ENCODE data around the gene RTN1.

Gene RTN1

DNA sequence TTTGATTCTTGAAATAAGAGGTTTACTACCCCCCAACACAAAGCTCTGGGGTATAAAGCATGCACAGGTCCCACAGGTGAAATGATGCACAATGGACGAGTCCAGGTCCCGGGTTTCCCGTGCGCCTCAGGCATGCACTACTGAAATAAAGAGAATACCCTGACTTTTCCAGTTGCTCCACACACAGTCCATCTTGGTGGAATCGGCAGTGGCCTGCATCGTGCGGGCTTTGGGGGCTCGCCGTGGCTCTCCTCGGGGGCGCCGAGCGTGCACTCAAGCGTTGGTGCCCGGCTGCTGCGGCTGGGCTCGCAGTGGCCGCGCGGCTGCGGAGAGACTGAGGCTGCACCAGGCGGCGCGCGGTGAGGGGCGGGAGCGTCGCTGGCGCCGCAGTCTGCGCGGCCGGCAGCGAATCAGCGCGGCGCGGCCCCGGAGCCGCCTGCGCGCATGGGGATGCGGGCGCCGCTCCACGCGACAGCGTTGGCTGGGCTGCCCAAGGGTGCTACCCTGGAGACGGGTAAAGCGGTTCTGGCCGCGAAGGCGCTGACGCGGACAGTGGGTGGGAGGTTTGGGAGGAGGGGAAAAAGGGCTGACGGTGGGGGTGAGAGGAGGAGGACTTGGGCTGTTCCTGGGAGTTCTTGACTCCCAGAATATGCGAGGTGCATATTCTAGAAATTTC lies 240.2 kb downstream of the RTN1 start:
- H3K4me3 ChIP-seq (replicated peaks; ENCODE audit: low read depth, low read length): no peak overlapping the region
- TF ChIP-seq CTCF (IDR thresholded peaks at IDR 0.05; ENCODE audit: low read depth, low read length, missing control alignments): no peak
- no peak for DNase-seq (ENCODE audit: extremely low read depth, low read depth)

- no peak for DNase-seq (ENCODE audit: extremely low read depth, low read depth)
- H3K4me3 ChIP-seq (replicated peaks; ENCODE audit: low read depth, low read length): no peak overlapping the region
- TF ChIP-seq CTCF (IDR thresholded peaks at IDR 0.05; ENCODE audit: low read depth, low read length, missing control alignments): no peak
Measured at GRCh38 chr14:59629444-59630287, 240.9 kb downstream of the RTN1 start.

DNA sequence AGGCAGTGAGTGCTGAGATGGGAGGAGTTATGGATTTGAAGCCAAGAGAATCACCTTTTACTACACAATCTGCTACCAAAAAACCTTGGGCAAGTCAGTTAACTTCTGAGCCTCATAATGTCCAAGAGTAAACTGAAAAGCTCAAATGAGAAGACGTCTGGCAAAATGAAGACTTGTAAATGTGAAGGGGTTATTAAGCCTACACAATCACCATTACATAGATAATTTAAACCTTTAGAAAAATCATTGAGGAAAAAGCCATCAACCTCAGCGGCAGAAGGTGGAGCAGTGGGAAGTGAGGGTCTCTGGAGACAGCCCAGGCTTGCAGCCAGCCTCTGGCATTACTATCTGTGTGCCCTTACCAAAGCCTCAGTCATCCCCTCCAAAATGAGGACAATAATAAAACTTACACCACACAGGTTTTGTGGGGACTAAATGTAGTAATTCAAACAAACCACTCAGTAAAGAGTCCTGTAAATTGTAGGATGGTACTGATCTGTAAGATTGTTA lies 243.5 kb downstream of the RTN1 start:
- H3K4me3 ChIP-seq (replicated peaks; ENCODE audit: low read depth, low read length): no peak overlapping the region
- no peak for TF ChIP-seq CTCF (IDR thresholded peaks at IDR 0.05; ENCODE audit: low read depth, low read length, missing control alignments)
- DNase-seq (ENCODE audit: extremely low read depth, low read depth): no peak

DNA sequence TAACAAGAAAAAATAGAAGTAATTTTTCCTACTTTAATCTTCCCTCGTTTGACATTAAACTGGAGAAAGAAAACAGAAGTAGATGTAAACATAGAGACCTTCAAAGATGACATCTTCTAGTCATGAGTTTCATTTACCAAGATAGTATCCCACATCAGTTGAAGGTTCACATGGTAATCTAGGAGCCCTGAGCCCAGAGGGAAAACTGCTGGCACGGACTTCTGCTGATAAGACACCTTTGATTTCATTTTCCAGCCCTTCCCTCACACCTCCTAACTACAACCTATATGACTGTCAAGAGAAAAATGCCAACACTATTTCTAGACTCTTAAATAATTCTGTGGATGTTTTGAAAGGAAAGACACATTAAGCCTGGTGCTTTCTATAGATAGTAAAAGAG lies 247.9 kb downstream of the RTN1 start:
- TF ChIP-seq CTCF (IDR thresholded peaks at IDR 0.05; ENCODE audit: low read depth, low read length, missing control alignments): no peak
- DNase-seq (ENCODE audit: extremely low read depth, low read depth): no peak
- no peak overlapping the region for H3K4me3 ChIP-seq (replicated peaks; ENCODE audit: low read depth, low read length)

DNA sequence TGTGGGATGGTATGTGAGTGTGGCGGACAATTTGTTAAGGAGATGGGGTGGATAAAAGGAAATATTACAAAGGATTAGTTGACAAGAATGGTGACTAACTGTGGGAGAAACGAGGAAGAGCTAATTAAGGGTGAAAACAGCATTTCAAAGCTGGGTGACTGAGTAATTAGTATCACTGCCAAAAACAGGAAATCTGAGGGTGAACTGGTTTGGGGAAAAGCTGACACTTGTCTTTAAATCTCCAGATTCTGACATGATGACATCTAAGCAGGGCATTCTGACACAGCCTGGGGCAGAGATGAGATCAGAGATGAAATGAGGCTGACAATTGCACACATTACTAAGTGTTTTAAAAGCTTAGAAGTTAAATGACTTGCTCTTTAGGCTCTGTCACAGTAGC lies 251.5 kb downstream of the RTN1 start:
- DNase-seq (ENCODE audit: extremely low read depth, low read depth): no peak
- TF ChIP-seq CTCF (IDR thresholded peaks at IDR 0.05; ENCODE audit: low read depth, low read length, missing control alignments): no peak
- H3K4me3 ChIP-seq (replicated peaks; ENCODE audit: low read depth, low read length): no peak overlapping the region

- no peak for TF ChIP-seq CTCF (IDR thresholded peaks at IDR 0.05; ENCODE audit: low read depth, low read length, missing control alignments)
- no peak overlapping the region for H3K4me3 ChIP-seq (replicated peaks; ENCODE audit: low read depth, low read length)
- no peak for DNase-seq (ENCODE audit: extremely low read depth, low read depth)
Measured at GRCh38 chr14:59601056-59601455, 269.5 kb downstream of the RTN1 start.

Data from HFF-Myc (cell line).